Astrocyte (in vitro differentiated cells and primary cell): Measurements from ENCODE around the gene HOXB4. TPM values are rescaled to one million over a fixed set of nuclear protein-coding genes. Genes with fewer than 3 reads are reported as not detected.

Experiments used
- DNase-seq: peaks from one replicate; pipeline ENCODE4 v3.0.0-alpha.2; 2010; ENCODE audit warnings: low read depth
- FAIRE-seq: peaks from 2 replicates; lab custom pipeline; 2011; peaks lifted over from hg19 to GRCh38; lab: Jason Lieb, UNC
- H2AFZ ChIP-seq: 2 replicates; pipeline ENCODE4 v1.6.0; 2012; ENCODE audit warnings: low read depth, low read length, inconsistent platforms
- H3K27ac ChIP-seq: 2 replicates; pipeline ENCODE4 v1.5.1; 2011; ENCODE audit warnings: low read depth, low read length, inconsistent platforms
- H3K27me3 ChIP-seq: 2 replicates; pipeline ENCODE4 v1.6.0; 2011; ENCODE audit warnings: low read length, inconsistent platforms; ENCODE audit not compliant: insufficient read depth
- H3K36me3 ChIP-seq: 2 replicates; pipeline ENCODE4 v1.5.1; 2011; ENCODE audit warnings: low read length, inconsistent platforms; ENCODE audit not compliant: insufficient read depth
- H3K4me1 ChIP-seq: 2 replicates; pipeline ENCODE4 v1.5.1; 2011; ENCODE audit warnings: low read length, inconsistent platforms; ENCODE audit not compliant: insufficient read depth
- H3K4me2 ChIP-seq: 2 replicates; pipeline ENCODE4 v1.6.0; 2012; ENCODE audit warnings: low read length, inconsistent platforms
- H3K4me3 ChIP-seq: 2 replicates; pipeline ENCODE4 v1.5.1; 2011; ENCODE audit warnings: low read depth, mild to moderate bottlenecking, low read length, inconsistent platforms; ENCODE audit not compliant: insufficient read depth
- H3K79me2 ChIP-seq: 2 replicates; pipeline ENCODE4 v1.6.0; 2012; ENCODE audit warnings: mild to moderate bottlenecking, low read length, inconsistent platforms; ENCODE audit not compliant: insufficient read depth
- H3K9ac ChIP-seq: 2 replicates; pipeline ENCODE4 v1.6.0; 2012; ENCODE audit warnings: mild to moderate bottlenecking, low read length, inconsistent platforms
- H3K9me3 ChIP-seq: 2 replicates; pipeline ENCODE4 v1.5.1; 2012; ENCODE audit warnings: low read depth, mild to moderate bottlenecking, low read length, inconsistent platforms; ENCODE audit not compliant: insufficient read depth
- H4K20me1 ChIP-seq: 2 replicates; pipeline ENCODE4 v1.6.0; 2012; ENCODE audit warnings: low read length, inconsistent platforms; ENCODE audit not compliant: insufficient read depth
- H3K27ac Mint-ChIP-seq: one replicate; pipeline ENCODE4 v1.8.0; 2021; ENCODE audit warnings: mild to moderate bottlenecking, mixed read lengths; ENCODE audit not compliant: unreplicated experiment
- H3K27me3 Mint-ChIP-seq: one replicate; pipeline ENCODE4 v1.8.0; 2021; ENCODE audit warnings: low read depth, mixed read lengths; ENCODE audit not compliant: unreplicated experiment
- H3K36me3 Mint-ChIP-seq: one replicate; pipeline ENCODE4 v1.8.0; 2021; ENCODE audit warnings: low read depth, mixed read lengths; ENCODE audit not compliant: unreplicated experiment
- H3K4me1 Mint-ChIP-seq: one replicate; pipeline ENCODE4 v1.8.0; 2021; ENCODE audit warnings: low read depth, mixed read lengths; ENCODE audit not compliant: unreplicated experiment
- H3K4me3 Mint-ChIP-seq: one replicate; pipeline ENCODE4 v1.8.0; 2021; ENCODE audit warnings: mild to moderate bottlenecking, moderate library complexity, mixed read lengths; ENCODE audit not compliant: unreplicated experiment
- H3K9me3 Mint-ChIP-seq: one replicate; pipeline ENCODE4 v1.8.0; 2021; ENCODE audit warnings: mild to moderate bottlenecking, mixed read lengths; ENCODE audit not compliant: unreplicated experiment
- EZH2 ChIP-seq: IDR thresholded peaks from 2 replicates; pipeline ENCODE4 v1.6.1; 2012; ENCODE audit warnings: mild to moderate bottlenecking, low read length, inconsistent platforms; ENCODE audit not compliant: insufficient read depth
- total RNA-seq: library from RNA; stranded (reverse); gene quantifications from 2 replicates; pipeline ENCODE4 v1.2.1, GENCODE V29; 2021
- TF ChIP-seq, protein P1 (sequence below): IDR thresholded peaks from 2 replicates; pipeline ENCODE4 v1.5.1; 2011; ENCODE audit warnings: low read depth, mild to moderate bottlenecking, inconsistent platforms, low read length, moderate library complexity; ENCODE audit not compliant: insufficient read depth

HOXB4 gene
- total RNA-seq, 1 donor from 2014 or later = not detected

DNA sequence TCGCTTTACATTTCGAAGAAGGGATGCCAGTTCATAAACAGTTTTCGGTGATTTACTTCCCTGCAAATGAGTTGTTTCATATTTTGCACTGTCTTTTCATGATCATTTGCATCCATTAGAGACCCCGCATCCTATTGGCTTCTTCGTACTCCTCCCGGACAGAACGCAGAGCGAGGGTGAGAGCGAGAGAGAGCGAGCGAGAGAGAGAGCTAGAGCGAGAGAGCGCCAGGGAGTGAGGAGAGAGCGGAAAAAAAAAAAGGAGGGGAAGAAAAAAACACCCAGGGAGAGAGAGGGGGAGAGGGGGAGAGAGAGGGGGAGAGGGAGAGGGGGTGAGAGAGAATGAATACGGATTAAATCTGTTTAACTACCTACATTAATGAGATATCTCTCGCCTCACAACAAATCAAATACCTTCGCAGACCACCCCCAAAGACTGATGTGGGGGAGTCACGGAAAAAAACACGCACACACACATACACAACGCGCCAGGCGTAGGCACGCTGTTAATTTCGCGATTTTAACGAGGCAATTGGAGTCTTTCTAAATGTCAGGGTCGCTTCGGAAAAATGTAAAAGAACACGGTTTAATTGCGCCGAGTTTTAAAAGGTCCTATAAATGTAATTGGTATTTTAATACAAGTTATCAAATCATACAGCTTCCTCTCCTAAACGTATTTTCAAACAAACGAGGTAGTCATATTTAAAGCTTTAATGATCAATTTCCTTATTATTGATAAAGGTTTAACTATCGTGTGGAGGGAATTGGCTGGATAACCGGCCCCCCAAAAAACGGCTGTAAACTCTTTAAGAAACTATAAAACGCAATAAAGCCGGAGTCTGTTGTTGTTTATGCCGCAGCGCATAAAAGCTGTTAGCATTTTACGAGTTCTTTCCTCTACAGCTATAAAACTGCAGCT lies 37.2 kb upstream of the HOXB4 start, which contains the start of gene HOXB8:
Gene HOXB8 (minus strand): TSS at position 246 of the 916 bp plus-strand sequence. CDS start 588 bp downstream, outside the sequence.
- H3K27ac ChIP-seq = no peak within 1 kb of the TSS
- H3K79me2 ChIP-seq = no peaks in the 10 kb centered on the region
- peak within 1 kb of the TSS; percentile 30 for H3K4me2 ChIP-seq
- Mint-ChIP-seq H3K36me3 (no peaks in the 10 kb centered on the region), H3K27me3 (peaks cover 84% of the 10 kb centered on the region), H3K27ac (peak within 1 kb of the TSS; percentile 53), H3K9me3 (peaks cover 22% of the 10 kb centered on the region), H3K4me3 (no peak within 1 kb of the TSS), H3K4me1 (peaks cover 2% of the 10 kb centered on the region)
- H2AFZ ChIP-seq = no peak within 1 kb of the TSS
- H4K20me1 ChIP-seq = peaks cover 29% of the 10 kb centered on the region
- no peak for FAIRE-seq
- no peak within 1 kb of the TSS for H3K9ac ChIP-seq
- H3K36me3 ChIP-seq = no peaks in the 10 kb centered on the region
- H3K27me3 ChIP-seq = peaks cover 87% of the 10 kb centered on the region
- peak; percentile 15 for TF ChIP-seq EZH2
- TF ChIP-seq, protein P1, sequence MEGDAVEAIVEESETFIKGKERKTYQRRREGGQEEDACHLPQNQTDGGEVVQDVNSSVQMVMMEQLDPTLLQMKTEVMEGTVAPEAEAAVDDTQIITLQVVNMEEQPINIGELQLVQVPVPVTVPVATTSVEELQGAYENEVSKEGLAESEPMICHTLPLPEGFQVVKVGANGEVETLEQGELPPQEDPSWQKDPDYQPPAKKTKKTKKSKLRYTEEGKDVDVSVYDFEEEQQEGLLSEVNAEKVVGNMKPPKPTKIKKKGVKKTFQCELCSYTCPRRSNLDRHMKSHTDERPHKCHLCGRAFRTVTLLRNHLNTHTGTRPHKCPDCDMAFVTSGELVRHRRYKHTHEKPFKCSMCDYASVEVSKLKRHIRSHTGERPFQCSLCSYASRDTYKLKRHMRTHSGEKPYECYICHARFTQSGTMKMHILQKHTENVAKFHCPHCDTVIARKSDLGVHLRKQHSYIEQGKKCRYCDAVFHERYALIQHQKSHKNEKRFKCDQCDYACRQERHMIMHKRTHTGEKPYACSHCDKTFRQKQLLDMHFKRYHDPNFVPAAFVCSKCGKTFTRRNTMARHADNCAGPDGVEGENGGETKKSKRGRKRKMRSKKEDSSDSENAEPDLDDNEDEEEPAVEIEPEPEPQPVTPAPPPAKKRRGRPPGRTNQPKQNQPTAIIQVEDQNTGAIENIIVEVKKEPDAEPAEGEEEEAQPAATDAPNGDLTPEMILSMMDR = no peak
- H3K4me1 ChIP-seq = peaks cover 2% of the 10 kb centered on the region
- no peaks in the 10 kb centered on the region for H3K9me3 ChIP-seq
- no peak within 1 kb of the TSS for H3K4me3 ChIP-seq
- no peak for DNase-seq

DNA sequence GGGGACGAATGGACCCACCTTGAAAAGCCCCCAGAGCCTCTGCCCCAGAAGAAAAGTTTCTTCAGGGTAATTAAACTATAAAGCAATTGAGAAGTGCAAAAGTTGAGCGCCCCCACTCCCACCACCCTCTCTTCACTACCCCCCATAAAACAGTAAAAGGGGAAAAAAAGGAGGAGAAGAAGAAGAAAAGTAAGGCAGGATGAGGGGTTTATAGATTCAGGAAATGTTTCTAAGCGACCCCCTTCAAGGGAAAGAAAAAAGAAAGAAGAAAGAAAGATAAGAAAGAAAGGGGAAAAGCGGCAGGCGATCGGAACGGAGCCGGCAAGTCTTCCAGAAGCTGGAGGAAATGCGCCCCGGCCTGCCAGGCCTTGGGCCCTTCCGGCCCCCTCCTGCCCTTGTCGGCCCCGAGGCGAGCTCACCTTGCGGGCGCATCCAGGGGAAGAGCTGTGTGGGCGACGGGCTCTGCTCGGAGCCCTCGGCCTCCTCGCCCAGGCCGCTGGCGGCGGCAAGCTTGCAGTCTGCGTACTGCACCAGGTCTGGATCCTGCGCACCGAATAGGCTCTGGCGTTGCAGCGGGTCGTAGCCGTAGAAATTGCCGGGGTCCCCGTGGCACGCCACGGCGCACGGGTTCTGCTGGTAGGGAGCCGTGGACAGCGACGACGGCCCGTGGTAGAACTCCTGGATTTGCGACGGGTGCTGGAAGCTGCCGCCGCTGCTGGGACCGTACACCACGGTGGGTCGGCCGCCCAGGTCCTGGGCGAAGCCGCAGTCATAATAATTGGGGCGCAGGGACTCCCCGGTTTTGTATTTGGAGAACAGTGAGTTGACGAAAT lies 35.9 kb upstream of the HOXB4 start:
- H3K27me3 ChIP-seq = peaks cover 86% of the 10 kb centered on the region
- DNase-seq (no peak), FAIRE-seq (no peak)
- no peaks in the 10 kb centered on the region for H3K79me2 ChIP-seq
- H3K27ac ChIP-seq = no peak overlapping the region
- TF ChIP-seq, protein P1 = no peak
- peak; percentile 100 for TF ChIP-seq EZH2
- Mint-ChIP-seq H3K27me3 (peaks cover 81% of the 10 kb centered on the region), H3K27ac (peak overlapping the region; percentile 58), H3K36me3 (no peaks in the 10 kb centered on the region), H3K4me3 (no peak overlapping the region), H3K4me1 (peaks cover 2% of the 10 kb centered on the region), H3K9me3 (peaks cover 23% of the 10 kb centered on the region)
- no peak overlapping the region for H3K4me3 ChIP-seq
- H3K9ac ChIP-seq = no peak overlapping the region
- H3K36me3 ChIP-seq = no peaks in the 10 kb centered on the region
- no peak overlapping the region for H2AFZ ChIP-seq
- no peaks in the 10 kb centered on the region for H3K9me3 ChIP-seq
- peaks cover 4% of the 10 kb centered on the region for H3K4me1 ChIP-seq
- H4K20me1 ChIP-seq = peaks cover 29% of the 10 kb centered on the region
- peak overlapping the region; percentile 30 for H3K4me2 ChIP-seq
